NCI-H146 treated with DMSO at 0.1 percent for 48 hours (cell line): ENCODE data around the gene MTFR1L.

Experiments
- DNase-seq: peaks from one replicate; lab custom pipeline; 2025; ENCODE audit not compliant: unreplicated experiment; lab: John Stamatoyannopoulos, UW

MTFR1L gene

DNA sequence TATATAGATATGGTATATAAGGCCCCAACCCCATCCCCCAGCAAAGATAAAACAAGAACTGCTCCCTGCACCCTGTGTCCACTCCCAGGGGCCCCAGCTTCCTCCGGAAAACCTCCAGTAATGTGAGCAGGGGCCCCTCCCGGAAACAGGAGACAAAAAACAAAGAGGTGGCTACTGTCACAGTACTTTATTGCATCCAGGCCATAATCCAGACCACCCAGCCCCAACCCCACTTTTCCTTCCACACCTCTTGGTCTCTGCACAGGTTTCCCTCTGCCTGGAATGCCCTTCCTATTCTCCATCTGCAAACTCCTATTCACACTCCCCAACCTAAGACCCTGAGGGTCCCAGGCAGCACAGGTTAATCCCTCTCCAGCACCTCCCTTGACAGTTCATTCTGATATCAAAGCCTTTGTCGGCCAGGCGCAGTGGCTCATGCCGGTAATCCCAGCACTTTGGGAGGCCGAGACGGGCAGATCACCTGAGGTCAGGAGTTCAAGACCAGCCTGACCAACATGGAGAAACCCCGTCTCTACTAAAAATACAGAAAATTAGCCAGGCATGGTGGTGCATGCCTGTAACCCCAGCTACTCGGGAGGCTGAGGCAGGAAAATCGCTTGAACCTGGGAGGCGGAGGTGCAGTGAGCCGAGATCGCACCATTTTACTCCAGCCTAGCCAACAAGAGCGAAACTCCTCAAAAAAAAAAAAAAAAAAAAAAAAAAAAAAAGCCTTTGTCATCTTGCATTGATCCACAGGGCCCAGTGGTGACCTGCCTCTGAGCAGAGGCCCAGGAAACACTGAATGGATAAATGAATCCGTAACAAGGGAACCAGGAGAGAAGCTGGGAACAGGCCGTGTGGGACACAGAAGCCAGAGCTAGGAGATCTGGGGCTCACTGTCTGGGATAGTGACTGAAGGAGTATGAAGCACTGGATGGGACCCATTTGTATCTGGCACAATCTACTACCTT lies 41.8 kb downstream of the MTFR1L start:
- no peak for DNase-seq

- DNase-seq = no peak
Measured at GRCh38 chr1:25862785-25863485, 43.2 kb downstream of the MTFR1L start.

DNA sequence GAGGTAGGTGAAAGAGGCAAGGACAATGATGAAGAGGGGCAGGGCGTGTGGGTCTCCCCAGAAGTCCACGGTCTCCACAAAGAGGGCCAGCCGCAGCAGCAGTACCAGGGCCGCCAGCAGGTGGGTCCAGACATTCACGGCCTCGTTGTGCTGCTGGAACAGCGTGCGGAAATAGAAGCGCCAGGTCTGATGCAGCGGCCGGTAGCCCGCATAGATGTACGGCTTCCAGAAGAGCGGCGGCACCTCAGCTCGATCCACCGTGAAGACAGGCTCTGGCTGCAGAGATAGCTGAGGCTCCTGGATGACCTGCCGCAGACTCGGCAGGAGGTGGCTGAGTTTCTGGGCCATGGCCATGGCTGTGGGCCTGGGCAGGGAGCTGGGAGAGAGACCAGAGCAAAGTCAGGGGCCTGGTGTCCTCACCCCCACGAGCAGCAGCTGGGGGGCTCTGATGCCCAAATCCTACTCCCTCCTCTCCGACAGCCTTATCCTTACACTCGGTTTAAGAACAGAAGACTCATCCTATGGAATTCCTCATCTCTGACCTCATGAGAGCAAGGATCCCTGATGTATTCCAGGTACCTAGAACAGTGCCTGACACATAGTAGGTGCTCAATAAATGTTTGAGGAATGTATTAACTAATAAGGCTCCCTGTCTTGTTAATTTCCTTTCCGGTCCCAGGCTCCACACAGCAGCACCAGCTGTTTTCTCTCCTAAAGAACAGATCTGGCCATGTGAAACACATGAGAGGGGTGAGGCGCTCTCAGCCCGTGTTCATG lies 43.9 kb downstream of the MTFR1L start:
- DNase-seq = no peak

DNA sequence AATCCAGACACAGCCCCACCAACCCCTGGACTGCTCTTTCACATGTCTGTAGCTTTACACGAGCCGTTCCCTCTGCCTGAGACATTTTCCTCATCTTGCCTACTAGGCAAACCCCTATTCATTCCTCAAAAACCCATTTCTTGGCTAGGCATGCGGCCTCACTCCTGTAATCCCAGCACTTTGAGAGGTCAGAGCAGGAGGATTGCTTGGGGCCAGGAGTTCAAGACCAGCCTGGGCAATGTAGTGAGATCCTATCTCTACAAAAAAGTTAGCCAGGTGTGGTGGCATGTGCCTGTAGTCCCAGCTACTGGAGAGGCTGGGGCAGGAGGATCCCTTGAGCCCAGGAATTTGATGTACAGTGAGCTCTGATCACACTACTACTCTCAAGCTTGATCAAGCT lies 44.7 kb downstream of the MTFR1L start:
- DNase-seq = no peak

DNA sequence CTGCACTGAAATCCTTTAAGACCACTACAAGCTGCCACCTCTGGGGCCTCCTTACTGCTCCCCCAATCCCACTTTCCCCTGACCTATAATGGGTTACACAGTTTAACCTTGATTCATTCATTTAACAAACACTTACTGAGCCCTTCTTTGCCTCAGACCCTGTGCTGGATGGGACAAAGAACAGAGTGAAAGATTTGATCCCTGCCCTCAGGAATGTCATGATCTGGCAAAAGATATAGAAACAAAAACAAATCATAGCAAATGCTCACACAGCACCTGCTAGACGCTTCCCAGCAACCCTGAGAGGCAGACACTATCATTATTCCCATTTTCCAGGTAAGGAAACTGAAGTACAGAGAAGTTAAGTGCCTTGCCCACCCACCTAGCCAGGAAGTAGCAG lies 46.5 kb downstream of the MTFR1L start:
- DNase-seq = no peak

GRCh38 chr1:25867210-25867991 lies 47.6 kb downstream of the MTFR1L start:
- no peak for DNase-seq

DNA sequence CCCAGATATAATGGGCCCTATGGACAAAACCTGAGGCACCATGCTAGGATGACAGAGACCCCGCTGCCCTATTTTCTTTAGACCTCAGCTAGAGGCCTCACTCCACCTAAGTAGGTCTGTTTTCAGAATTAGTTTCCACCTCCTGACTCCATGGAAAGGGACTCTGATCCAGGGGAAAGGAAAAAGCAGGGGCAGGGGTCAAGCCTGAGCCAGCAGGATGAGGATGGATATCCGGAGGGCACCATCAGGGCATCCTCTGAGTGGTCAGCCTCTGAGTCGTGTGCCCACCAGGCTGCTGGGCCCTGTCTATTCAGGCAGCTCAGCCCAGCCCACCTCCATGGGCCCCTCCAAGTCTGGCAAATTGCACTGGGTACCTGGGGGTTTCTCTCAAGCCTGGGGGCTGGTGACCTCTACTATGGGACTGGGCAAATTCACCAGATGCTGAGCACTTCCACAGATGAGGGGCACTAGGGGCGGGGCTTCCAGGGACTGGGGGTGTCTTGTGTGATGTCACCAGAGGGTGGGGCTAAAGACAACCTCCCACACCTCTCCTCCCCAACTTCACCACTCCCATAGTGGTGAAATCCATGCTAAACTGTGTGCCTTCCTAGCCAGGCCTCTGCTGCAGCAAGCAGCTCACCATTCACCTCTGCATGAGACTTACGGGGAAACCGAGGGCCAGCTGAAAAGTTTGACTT lies 50.3 kb downstream of the MTFR1L start:
- no peak for DNase-seq

DNA sequence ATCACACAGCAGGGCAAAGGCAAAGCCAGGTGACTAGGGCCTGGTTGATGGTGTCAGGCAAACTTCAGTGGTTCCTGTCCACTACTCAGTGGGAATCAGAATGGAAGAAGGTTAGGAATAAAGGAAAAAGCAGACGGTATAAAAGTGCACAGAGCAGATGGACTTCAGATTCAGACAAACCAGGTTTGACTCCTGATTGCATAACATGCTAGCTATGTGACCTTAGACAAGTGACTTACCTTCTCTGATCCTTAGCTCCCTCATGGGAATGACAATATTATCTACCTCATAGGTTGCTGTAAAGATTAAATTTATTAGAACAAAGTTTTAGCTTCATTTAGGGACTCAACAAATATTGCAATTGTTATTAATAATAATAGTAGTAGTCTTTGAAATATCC lies 50.9 kb downstream of the MTFR1L start:
- DNase-seq = no peak

DNA sequence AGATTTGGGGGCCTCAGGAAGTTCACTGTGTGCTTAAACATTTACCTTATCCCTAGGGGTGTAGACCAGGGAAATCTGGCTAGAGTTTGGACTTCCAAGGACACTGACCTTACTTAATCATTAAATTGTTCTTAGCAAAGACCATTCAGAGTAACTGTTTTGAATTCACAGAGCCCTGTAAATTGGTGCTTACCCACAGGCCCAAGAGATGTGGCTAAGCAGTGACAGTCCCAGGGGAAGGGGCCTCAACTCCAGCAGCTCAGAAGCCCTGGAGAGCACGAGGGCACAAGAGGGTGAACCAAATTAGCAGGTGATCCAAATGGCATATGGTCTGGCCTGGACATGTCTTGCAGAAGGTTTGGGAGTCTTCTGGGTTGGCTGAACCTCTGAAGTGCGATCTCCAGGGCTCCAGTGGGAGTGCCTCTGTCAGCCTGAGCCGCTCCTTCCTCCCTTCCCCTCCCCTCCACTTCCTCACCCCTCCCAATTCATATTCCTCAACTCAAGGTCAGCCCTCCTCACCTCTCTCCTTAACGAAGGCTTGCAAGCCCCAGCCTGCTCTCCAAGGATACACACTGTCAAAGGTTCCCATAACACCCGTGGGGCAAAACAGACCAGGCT lies 51.4 kb downstream of the MTFR1L start:
- no peak for DNase-seq

GRCh38 chr1:25871704-25872494 lies 52.1 kb downstream of the MTFR1L start:
- DNase-seq = no peak

DNA sequence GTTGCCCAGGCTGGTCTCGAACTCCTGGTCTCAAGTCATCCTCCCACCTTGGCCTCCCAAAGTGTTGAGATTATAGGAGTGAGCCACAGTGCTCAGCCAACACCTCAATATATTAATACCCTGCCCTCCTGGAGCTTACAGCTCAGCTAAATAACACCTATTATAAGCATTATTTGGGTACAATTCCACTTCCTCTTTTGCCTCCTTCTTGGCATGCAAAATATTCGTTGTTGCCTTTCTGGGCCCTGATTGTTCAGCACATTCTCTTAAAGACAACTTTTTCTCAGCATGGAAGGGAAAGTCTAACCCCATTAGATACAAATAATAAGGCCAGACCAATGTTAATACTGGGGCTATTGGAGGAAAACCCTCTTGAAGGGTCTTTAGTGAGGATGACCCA lies 53.0 kb downstream of the MTFR1L start:
- no peak for DNase-seq

DNA sequence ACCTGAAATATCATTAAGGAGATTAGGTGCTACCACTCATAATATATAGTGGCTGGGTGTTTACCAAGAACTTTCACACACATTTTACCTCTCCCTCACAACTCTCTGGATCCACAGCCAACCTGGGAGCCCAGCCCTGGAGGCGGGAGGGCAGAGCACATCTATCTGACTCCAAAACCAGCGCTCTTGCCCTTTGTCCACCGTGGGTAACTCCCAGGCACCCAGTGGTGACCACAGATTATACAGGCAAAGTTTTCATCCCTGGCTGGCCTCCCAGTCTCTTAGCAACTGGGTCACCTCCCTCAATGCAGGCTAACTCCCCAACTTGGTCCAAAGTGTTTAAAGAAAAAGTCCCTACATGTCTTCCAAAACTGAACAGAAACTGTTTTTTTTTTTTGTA lies 53.4 kb downstream of the MTFR1L start:
- no peak for DNase-seq

DNA sequence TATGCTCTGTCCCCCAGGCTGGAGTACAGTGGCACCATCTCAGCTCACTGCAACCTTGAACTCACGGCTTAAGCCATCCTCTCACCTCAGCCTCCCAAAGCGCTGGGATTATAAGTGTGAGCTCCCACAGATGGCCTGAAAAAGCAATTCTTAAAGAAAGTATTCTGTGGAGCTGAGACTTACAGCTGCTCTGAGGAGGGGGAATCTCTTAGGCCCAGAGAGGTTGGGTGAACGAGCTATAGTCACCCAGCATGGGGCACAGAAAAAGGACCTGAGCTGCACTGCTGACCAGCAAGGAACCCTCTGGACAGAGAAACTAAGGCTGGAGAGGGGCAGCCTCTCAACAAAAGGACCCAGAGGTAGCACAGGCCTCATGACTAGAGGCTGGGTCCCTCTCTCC lies 54.5 kb downstream of the MTFR1L start:
- no peak for DNase-seq

DNA sequence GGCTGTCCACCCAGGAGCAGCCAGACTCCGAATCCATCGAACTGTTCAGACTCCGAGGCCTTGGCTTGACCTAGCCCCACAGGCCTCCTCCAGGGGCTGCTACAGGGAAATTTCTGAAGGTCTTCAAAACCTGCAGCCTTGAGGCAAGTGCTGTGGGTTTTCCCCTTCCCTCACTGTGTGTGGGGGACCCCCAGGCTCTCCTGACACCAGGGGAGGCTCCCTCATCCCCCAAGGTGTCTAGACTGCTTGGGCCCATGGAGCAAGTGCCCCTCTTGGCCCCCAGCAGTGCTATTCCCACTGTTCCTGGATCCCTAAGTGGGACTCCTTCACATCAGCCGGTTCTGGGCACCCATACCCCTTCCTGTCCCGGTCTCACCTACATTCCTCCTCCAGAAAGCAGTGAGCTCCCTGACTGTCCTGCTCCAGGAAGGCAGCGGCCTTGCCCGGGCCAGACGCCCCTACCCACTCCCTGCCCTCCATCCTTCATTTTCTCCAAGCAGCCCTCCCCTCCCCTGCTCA lies 54.9 kb downstream of the MTFR1L start:
- no peak for DNase-seq

DNA sequence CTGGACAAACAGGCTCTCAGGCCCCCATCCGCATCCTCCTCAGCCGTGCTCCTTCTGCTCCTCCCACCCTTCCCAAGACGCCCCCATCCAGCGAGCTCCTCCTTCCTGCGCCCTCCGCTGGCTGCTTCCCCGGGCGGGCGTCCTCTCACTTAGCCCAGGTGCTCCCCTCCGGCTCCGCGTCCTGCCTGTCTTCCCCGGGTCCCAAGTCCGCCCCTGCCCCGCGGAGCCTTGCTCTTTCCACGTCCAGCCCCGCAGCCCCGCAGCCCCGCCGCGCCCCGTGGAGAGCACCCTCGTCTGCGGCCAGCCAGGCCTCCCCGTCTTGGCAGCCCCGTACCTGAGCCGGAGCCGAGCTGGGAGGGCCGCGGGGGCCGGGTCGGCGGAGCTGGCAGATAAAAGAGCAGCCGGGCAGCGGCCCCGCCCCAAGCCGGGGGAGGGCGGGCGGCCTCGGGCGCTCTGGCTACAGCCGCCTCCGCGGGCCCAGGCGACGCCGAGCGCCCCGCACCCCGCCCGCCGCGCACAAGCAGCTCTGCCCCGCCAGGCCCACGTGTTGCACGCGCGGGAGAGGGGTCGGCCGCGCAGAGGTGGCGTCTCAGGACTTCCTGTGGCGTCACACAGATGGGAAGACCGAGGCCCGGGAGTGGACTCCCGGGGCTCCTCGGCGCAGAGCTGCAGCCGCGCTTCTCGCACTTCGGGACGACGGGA lies 55.6 kb downstream of the MTFR1L start, which contains the start of gene PAQR7:
PAQR7 (minus strand) TSS at position 555 of the 702 bp plus-strand sequence. CDS start 11,869 bp downstream, outside the sequence.
- DNase-seq = peak; percentile 32

GRCh38 chr1:25875856-25876692 lies 56.3 kb downstream of the MTFR1L start:
- DNase-seq = no peak

DNA sequence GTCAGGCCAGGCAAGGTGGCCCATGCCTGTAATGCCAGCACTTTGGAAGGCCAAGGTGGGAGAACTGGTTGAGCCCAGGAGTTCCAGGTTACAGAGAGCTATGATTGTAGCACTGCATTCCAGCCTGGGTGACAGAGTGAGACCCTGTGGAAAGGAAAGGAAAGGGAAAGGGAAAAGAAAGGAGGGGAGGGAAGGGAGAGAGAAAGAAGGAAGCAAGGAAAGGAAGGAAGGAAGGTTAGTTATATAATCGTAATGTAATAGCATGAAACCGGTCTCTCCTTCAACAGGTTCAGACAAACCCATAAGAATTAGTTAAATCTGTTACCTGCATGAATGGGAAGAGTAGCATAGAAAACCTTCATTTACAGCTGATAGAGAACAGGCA lies 56.9 kb downstream of the MTFR1L start:
- no peak for DNase-seq
